Heart left ventricle (tissue), 13 donors: ENCODE measurements around the gene NDUFB11.

Experiments used
- CTCF ChIP-seq, 12 donors: fragments of 200-600 bp; sonication (generic) in 4 of 12; IDR thresholded peaks; one replicate each; pipeline versions ENCODE4 v1.5.0 to v1.8.0; 2018 to 2022; ENCODE audit warnings: antibody characterized with exemption in 12 of 12, mild to moderate bottlenecking in 5 of 12
- POLR2A ChIP-seq, 2 donors: fragments of 450-650 bp; IDR thresholded peaks; one replicate each; pipeline ENCODE4 v1.6.1; 2017; ENCODE audit warnings: antibody characterized with exemption in 2 of 2, mild to moderate bottlenecking in 2 of 2, moderate library complexity in 2 of 2
- donor health status: ischemic (EF 13 %, LVEDD 7.1; RV severe dilation, severe dysfunction).
- donor health status: DM: no; HTN: yes; CAD: no.
- donor health status: DM: no; HTN: no; CAD: no.
- donor health status: ischemic (EF 25% LVEDD 6.9; RV normal size, moderate dysfunction).
- donor health status: ischemic (EF 25% LVEDD 5.7; RV mildly dilated, moderate dysfunction).
- donor health status: ischemic (EF 35%, LVEDD 5.7; RV mildly dilated, moderate dysfunction).
- donor health status: nonischemic (EF 11% LVEDD 7.7; RV severe dilation, severe dysfunction).
- donor health status: DM: yes; HTN: yes; CAD: no.
- donor health status: PGD.
- donor health status: ischemic (EF 29% LVEDD 5.4; RV normal size, mild dysfunction).
- donor health status: nonischemic (EF 23%, LVEDD 6.1; RV moderate dilation, normal function).

- TF ChIP-seq CTCF (IDR thresholded peaks at IDR 0.05) (peak; percentile 60 to 93 (median 70)), POLR2A (IDR thresholded peaks at IDR 0.05) (peak in 1 of 2 donors; percentile 79)
These were observed 49.1 kb upstream of the NDUFB11 start, which contains the start of gene UBA1 for GRCh38 chrX:47193475-47194193.
